ENCODE data around the gene RTN4IP1. TPM values are rescaled to one million over a fixed set of nuclear protein-coding genes. Genes with fewer than 3 reads are reported as not detected.

RTN4IP1 gene
- total and polyA plus RNA-seq, 9 of the 15 experiments (the other 6 are each of a cell fraction or from before 2014, with no cell fraction given), result 17.9 to 46.0 (median 22.2) TPM

GRCh38 chr6:106639812-106640211 is 10.5 kb upstream of the RTN4IP1 start (continued):
- TF ChIP-seq, protein P1, sequence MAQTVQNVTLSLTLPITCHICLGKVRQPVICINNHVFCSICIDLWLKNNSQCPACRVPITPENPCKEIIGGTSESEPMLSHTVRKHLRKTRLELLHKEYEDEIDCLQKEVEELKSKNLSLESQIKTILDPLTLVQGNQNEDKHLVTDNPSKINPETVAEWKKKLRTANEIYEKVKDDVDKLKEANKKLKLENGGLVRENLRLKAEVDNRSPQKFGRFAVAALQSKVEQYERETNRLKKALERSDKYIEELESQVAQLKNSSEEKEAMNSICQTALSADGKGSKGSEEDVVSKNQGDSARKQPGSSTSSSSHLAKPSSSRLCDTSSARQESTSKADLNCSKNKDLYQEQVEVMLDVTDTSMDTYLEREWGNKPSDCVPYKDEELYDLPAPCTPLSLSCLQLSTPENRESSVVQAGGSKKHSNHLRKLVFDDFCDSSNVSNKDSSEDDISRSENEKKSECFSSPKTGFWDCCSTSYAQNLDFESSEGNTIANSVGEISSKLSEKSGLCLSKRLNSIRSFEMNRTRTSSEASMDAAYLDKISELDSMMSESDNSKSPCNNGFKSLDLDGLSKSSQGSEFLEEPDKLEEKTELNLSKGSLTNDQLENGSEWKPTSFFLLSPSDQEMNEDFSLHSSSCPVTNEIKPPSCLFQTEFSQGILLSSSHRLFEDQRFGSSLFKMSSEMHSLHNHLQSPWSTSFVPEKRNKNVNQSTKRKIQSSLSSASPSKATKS (CRISPR knock-in tag; IDR thresholded peaks at IDR 0.05), result no peak
- no peak for TF ChIP-seq NR2F6 (CRISPR knock-in tag; IDR thresholded peaks at IDR 0.05)
- TF ChIP-seq CBX3 (IDR thresholded peaks at IDR 0.05; ENCODE audit: borderline replicate concordance in 1 of 2, low read length in 2 of 2), result no peak
- TF ChIP-seq JUNB (CRISPR knock-in tag; conservative IDR thresholded peaks at IDR 0.05), result no peak
- TF ChIP-seq YBX1 (IDR thresholded peaks at IDR 0.05), result no peak
- TF ChIP-seq SMC3 (conservative IDR thresholded peaks at IDR 0.05; ENCODE audit: insufficient read depth, low read depth, low read length), result no peak
- no peak for TF ChIP-seq ZNF76 (CRISPR knock-in tag; IDR thresholded peaks at IDR 0.05; ENCODE audit: borderline replicate concordance)

- Histone ChIP-seq H3K9ac (ENCODE audit: insufficient read depth in 1 of 2, low read depth in 2 of 2, low read length in 2 of 2) (no peak overlapping the region), H4K20me1 (replicated peaks; ENCODE audit: control insufficient read depth, insufficient read depth, low read length) (peaks cover 5% of the 10 kb centered on the region; the same call in 1 of the 2 replicates), H3K4me2 (ENCODE audit: insufficient read depth, low read length) (no peak overlapping the region), H3K36me3 (ENCODE audit: control insufficient read depth, insufficient read depth, low read length) (peaks cover 35% of the 10 kb centered on the region), H3K27me3 (ENCODE audit: control insufficient read depth in 2 of 2, insufficient read depth in 2 of 2, low read length in 2 of 2) (no peaks in the 10 kb centered on the region), H3K9me1 (ENCODE audit: control insufficient read depth, insufficient read depth, low read length) (peaks cover 3% of the 10 kb centered on the region), H3K9me3 (replicated peaks; ENCODE audit: control insufficient read depth, insufficient read depth, low read depth, low read length) (no peaks in the 10 kb centered on the region), H3K27ac (ENCODE audit: extremely low read depth, low read depth, low read length) (no peak overlapping the region), H3K4me1 (replicated peaks in 1 of 2; ENCODE audit: control insufficient read depth in 2 of 2, insufficient read depth in 2 of 2, low read length in 2 of 2) (peaks cover 3 to 10% of the 10 kb centered on the region in 2 experiments; a peak in 4 of 5 replicates), H3K79me2 (ENCODE audit: control insufficient read depth, insufficient read depth, low read length) (peaks cover 63% of the 10 kb centered on the region), H3K4me3 (no peak overlapping the region), H2AFZ (ENCODE audit: low read depth, low read length) (no peak overlapping the region)
- peak; percentile 65; the same call in 1 of the 2 replicates for TF ChIP-seq PKNOX1 (IDR thresholded peaks at IDR 0.05)
- peak; percentile 84 for TF ChIP-seq MEIS2 (IDR thresholded peaks at IDR 0.05; ENCODE audit: partially characterized antibody)
- 0 out of 4 replicates have a peak, but pooled peaks of 1 of the 2 experiments have one; percentile 19 for TF ChIP-seq FOXA3 (CRISPR knock-in tag; conservative IDR thresholded peaks at IDR 0.05 in 1 of 2, IDR thresholded peaks at IDR 0.05 in 1 of 2)
- peak; percentile 71; the same call in 1 of the 2 replicates for TF ChIP-seq SPI1 (IDR thresholded peaks at IDR 0.05; ENCODE audit: borderline replicate concordance, low read depth, low read length)
- TF ChIP-seq GATA2 (CRISPR knock-in tag; IDR thresholded peaks at IDR 0.05), result no peak
- TF ChIP-seq PBX2 (CRISPR knock-in tag; IDR thresholded peaks at IDR 0.05; ENCODE audit: low read depth), result no peak
- peak; percentile 67 for TF ChIP-seq PBX2 (tag; conservative IDR thresholded peaks at IDR 0.05; ENCODE audit: low read depth)
- no TSS peak for BruUV-seq (replicated peaks)
- intact Hi-C loops (cut with micrococcal nuclease) (no loop called here), in situ Hi-C loops (cut with MboI) (no loop called here)
- FAIRE-seq, result no peak
- 55% methylated on average over 6 of the region's 6 CpGs for WGBS (ENCODE audit: insufficient coverage, low coverage, missing lambda C conversion rate)
- ATAC-seq, result peak; percentile 41
- CTCF ChIA-PET (ENCODE audit: low intra/inter-chr PET ratio), result interaction anchor here (0.6 kb wide), 1 partner anchor 309 kb away, joined by 3 read pairs; no protein-coding TSS in a partner anchor
- POLR2A ChIA-PET, result no interaction called here
- no peak for DNase-seq (ENCODE audit: extremely low read depth in 1 of 4, low spot score in 3 of 4)
These were observed 8.5 kb upstream of the RTN4IP1 start for GRCh38 chr6:106637717-106638341.

All from K562 (cell line).